ENCODE measurements around the gene PWWP2A. TPM values are rescaled to one million over a fixed set of nuclear protein-coding genes. Genes with fewer than 3 reads are reported as not detected.
A peak's percentile ranks its signal among the peaks of the same experiment; 100 is the strongest.

The PWWP2A gene
- total RNA-seq, 1 donor from 2014 or later: 49.2 TPM

DNA sequence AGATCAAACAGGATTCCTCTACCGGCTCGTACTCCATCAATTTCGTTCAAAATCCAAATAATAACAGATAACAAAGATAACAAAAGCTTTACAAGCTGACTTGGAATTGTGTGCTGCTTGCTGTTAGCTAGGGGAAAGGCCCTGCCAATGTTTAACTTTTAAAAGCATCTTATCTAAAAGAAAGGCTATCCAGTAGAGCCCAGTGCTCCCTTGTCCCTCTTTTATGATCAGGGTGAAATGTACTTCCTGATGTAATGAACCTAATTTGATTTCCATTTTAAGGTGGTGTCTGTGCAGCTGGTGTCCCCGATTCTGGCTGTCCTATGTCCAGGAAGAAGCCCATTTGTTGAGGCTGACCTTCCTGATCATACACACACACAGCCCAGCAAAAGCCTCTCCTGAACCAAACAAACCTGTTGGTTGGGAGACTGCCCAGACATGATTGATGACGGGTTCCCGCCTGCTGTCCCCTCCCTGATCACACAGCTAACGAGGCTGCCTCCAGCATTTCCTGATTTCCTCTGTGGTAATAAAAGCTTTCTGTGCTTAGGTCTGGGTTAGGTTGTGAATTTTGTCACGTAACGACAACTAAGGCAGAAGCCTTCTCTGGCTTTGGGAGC is 54.1 kb downstream of the PWWP2A start:
- H3K4me3 Mint-ChIP-seq (ENCODE audit: unreplicated experiment): no peak overlapping the region
- DNase-seq (ENCODE audit: low spot score): no peak
- TF ChIP-seq, protein P1, sequence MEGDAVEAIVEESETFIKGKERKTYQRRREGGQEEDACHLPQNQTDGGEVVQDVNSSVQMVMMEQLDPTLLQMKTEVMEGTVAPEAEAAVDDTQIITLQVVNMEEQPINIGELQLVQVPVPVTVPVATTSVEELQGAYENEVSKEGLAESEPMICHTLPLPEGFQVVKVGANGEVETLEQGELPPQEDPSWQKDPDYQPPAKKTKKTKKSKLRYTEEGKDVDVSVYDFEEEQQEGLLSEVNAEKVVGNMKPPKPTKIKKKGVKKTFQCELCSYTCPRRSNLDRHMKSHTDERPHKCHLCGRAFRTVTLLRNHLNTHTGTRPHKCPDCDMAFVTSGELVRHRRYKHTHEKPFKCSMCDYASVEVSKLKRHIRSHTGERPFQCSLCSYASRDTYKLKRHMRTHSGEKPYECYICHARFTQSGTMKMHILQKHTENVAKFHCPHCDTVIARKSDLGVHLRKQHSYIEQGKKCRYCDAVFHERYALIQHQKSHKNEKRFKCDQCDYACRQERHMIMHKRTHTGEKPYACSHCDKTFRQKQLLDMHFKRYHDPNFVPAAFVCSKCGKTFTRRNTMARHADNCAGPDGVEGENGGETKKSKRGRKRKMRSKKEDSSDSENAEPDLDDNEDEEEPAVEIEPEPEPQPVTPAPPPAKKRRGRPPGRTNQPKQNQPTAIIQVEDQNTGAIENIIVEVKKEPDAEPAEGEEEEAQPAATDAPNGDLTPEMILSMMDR (IDR thresholded peaks at IDR 0.05; ENCODE audit: unreplicated experiment): no peak
- H3K27me3 Mint-ChIP-seq (ENCODE audit: unreplicated experiment): peaks cover 5% of the 10 kb centered on the region
- H3K27ac Mint-ChIP-seq (ENCODE audit: unreplicated experiment): peak overlapping the region; percentile 55
- H3K36me3 Mint-ChIP-seq (ENCODE audit: low read depth, unreplicated experiment): peaks cover 17% of the 10 kb centered on the region
- H3K9me3 Mint-ChIP-seq (ENCODE audit: unreplicated experiment): no peaks in the 10 kb centered on the region
- peaks cover 44% of the 10 kb centered on the region for H3K4me1 Mint-ChIP-seq (ENCODE audit: unreplicated experiment)

DNA sequence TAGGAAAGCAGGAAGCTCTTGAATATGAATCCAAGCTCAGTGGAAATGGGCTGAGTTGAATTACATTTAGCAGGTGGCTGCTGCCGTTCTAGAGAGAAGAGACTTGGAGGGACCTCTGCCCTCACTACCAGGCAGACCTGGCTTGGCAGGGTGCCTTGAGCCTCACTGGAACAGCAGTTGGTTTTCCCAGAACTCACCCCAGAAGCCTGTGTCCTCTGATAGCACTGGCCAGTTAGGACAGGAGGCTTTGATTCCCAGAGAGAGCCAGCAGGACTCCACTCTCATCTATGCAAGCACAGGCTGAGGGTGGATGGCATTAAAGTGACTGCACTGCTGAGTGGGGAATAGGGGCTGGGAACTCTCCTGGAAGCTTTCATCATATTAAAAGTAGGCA is 54.8 kb downstream of the PWWP2A start:
- TF ChIP-seq, protein P1 (IDR thresholded peaks at IDR 0.05; ENCODE audit: unreplicated experiment): no peak
- H3K9me3 Mint-ChIP-seq (ENCODE audit: unreplicated experiment): no peaks in the 10 kb centered on the region
- H3K4me1 Mint-ChIP-seq (ENCODE audit: unreplicated experiment): peaks cover 46% of the 10 kb centered on the region
- H3K36me3 Mint-ChIP-seq (ENCODE audit: low read depth, unreplicated experiment): peaks cover 18% of the 10 kb centered on the region
- DNase-seq (ENCODE audit: low spot score): no peak
- H3K27ac Mint-ChIP-seq (ENCODE audit: unreplicated experiment): no peak overlapping the region
- peaks cover 5% of the 10 kb centered on the region for H3K27me3 Mint-ChIP-seq (ENCODE audit: unreplicated experiment)
- H3K4me3 Mint-ChIP-seq (ENCODE audit: unreplicated experiment): no peak overlapping the region

DNA sequence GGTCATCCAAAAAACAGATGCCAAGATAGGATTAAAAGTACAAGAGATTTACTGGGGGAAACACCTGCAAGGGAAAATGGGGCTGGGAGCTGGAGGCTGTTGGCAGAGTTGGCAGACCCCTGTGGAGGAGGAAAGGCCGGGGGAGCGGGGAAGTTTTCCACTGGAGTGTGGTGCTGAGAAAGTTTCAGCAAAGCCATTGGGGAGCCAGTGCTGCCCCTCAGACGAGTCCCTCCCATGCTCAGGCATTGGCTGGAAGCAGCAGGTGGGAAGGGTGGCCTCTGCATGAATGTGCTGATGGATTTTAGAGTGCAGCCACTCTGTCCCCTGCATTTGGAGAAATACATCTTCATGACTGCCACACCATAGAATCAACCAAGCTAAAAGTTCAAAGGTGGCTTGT is 57.5 kb downstream of the PWWP2A start:
- Mint-ChIP-seq H3K27ac (ENCODE audit: unreplicated experiment) (peak overlapping the region; percentile 3), H3K9me3 (ENCODE audit: unreplicated experiment) (no peaks in the 10 kb centered on the region), H3K4me3 (ENCODE audit: unreplicated experiment) (peak overlapping the region; percentile 24), H3K36me3 (ENCODE audit: low read depth, unreplicated experiment) (peaks cover 35% of the 10 kb centered on the region), H3K4me1 (ENCODE audit: unreplicated experiment) (peaks cover 42% of the 10 kb centered on the region), H3K27me3 (ENCODE audit: unreplicated experiment) (peaks cover 6% of the 10 kb centered on the region)
- TF ChIP-seq, protein P1 (IDR thresholded peaks at IDR 0.05; ENCODE audit: unreplicated experiment): no peak
- no peak for DNase-seq (ENCODE audit: low spot score)

DNA sequence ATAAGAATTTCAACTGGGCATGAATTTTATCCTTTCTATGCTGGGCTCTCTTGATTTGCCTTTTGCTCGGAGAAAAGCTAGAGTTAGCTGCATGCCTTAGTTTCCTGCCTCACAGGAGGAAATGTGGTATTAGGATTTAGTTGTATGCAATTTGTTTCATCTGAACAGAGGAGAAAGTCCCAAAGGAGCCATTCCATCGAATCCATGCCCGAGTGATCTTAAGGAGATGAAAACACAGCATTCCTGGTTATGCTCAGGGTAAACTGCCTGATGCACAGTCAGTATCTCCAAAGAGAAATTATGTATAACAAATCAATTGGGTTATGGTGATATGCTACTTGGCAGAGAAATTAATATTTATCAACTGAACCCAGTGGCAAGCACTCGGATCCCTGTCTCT is 59.2 kb downstream of the PWWP2A start:
- Mint-ChIP-seq H3K4me1 (ENCODE audit: unreplicated experiment) (peaks cover 37% of the 10 kb centered on the region), H3K9me3 (ENCODE audit: unreplicated experiment) (no peaks in the 10 kb centered on the region), H3K27me3 (ENCODE audit: unreplicated experiment) (peaks cover 6% of the 10 kb centered on the region), H3K36me3 (ENCODE audit: low read depth, unreplicated experiment) (peaks cover 48% of the 10 kb centered on the region), H3K4me3 (ENCODE audit: unreplicated experiment) (no peak overlapping the region), H3K27ac (ENCODE audit: unreplicated experiment) (no peak overlapping the region)
- DNase-seq (ENCODE audit: low spot score): no peak
- TF ChIP-seq, protein P1 (IDR thresholded peaks at IDR 0.05; ENCODE audit: unreplicated experiment): no peak

DNA sequence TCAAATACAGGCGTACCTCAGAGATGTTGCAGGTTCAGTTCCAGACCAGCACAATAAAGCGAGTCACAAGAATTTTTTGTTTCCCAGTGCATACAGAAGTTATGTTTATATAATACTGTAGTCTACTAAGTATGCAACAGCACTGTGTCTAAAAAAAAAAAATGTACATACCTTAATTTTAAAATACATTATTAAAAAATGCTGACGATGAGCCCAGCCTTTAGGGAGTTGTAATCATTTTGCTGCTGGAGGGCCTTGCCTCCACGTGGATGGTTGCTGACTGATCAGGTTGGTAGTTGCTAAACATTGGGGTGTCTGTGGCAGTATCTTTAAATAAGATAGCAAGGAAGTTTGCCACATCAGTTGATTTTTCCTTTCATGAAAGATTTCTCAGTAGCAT is 62.0 kb downstream of the PWWP2A start:
- H3K4me1 Mint-ChIP-seq (ENCODE audit: unreplicated experiment): peaks cover 27% of the 10 kb centered on the region
- no peak for DNase-seq (ENCODE audit: low spot score)
- peaks cover 54% of the 10 kb centered on the region for H3K36me3 Mint-ChIP-seq (ENCODE audit: low read depth, unreplicated experiment)
- peaks cover 4% of the 10 kb centered on the region for H3K27me3 Mint-ChIP-seq (ENCODE audit: unreplicated experiment)
- no peaks in the 10 kb centered on the region for H3K9me3 Mint-ChIP-seq (ENCODE audit: unreplicated experiment)
- TF ChIP-seq, protein P1 (IDR thresholded peaks at IDR 0.05; ENCODE audit: unreplicated experiment): no peak
- H3K4me3 Mint-ChIP-seq (ENCODE audit: unreplicated experiment): no peak overlapping the region
- no peak overlapping the region for H3K27ac Mint-ChIP-seq (ENCODE audit: unreplicated experiment)

Data from endothelial cell (in vitro differentiated cells).